H9 (cell line): ENCODE results near the gene EFNB3. TPM values are rescaled to one million over a fixed set of nuclear protein-coding genes. Genes with fewer than 3 reads are reported as not detected.

Experiments
- DNase-seq: peaks from one replicate; pipeline ENCODE4 v3.0.0-alpha.2; 2017
- H2AFZ ChIP-seq: one replicate; pipeline ENCODE4 v1.6.1; 2013; ENCODE audit warnings: mild to moderate bottlenecking, low read length, control low read depth, moderate library complexity
- H2AK5ac ChIP-seq: 2 replicates; pipeline ENCODE4 v1.6.1; 2013; ENCODE audit warnings: low read length, control low read depth, mixed read lengths; ENCODE audit not compliant: insufficient read length
- H2BK120ac ChIP-seq: one replicate; pipeline ENCODE4 v1.6.1; 2013; ENCODE audit warnings: low read depth, mild to moderate bottlenecking, low read length, control low read depth, inconsistent platforms; ENCODE audit not compliant: poor library complexity, severe bottlenecking
- H2BK12ac ChIP-seq: 2 replicates; pipeline ENCODE4 v1.6.1; 2013; ENCODE audit warnings: low read length, control low read depth, mixed read lengths, low read depth; ENCODE audit not compliant: insufficient read length
- H2BK15ac ChIP-seq: 2 replicates; pipeline ENCODE4 v1.6.1; 2013; ENCODE audit warnings: low read depth, low read length, control low read depth
- H2BK20ac ChIP-seq: one replicate; pipeline ENCODE4 v1.6.1; 2013; ENCODE audit warnings: low read depth, mild to moderate bottlenecking, low read length, control low read depth, inconsistent platforms; ENCODE audit not compliant: poor library complexity, severe bottlenecking
- H2BK5ac ChIP-seq: 2 replicates; pipeline ENCODE4 v1.6.1; 2013; ENCODE audit warnings: low read length, control low read depth, mixed read lengths; ENCODE audit not compliant: insufficient read length
- H3K14ac ChIP-seq: 2 replicates; pipeline ENCODE4 v1.6.1; 2013; ENCODE audit warnings: low read length, control low read depth; ENCODE audit not compliant: insufficient read depth
- H3K18ac ChIP-seq: 2 replicates; pipeline ENCODE4 v1.6.1; 2013; ENCODE audit warnings: low read depth, mild to moderate bottlenecking, mixed read lengths, low read length, control low read depth; ENCODE audit not compliant: insufficient read length
- H3K23ac ChIP-seq: 2 replicates; pipeline ENCODE4 v1.6.1; 2013; ENCODE audit warnings: low read length, control low read depth, mixed read lengths, low read depth; ENCODE audit not compliant: insufficient read length
- H3K23me2 ChIP-seq: 2 replicates; pipeline ENCODE4 v1.6.1; 2013; ENCODE audit warnings: low read depth, mild to moderate bottlenecking, mixed read lengths, low read length, control low read depth; ENCODE audit not compliant: insufficient read length, poor library complexity, severe bottlenecking
- H3K27ac ChIP-seq: 2 replicates; pipeline ENCODE4 v1.5.1; 2013; ENCODE audit warnings: low read length, control low read depth, mixed read lengths, low read depth; ENCODE audit not compliant: insufficient read length
- H3K27me3 ChIP-seq: 2 replicates; pipeline ENCODE4 v1.6.1; 2013; ENCODE audit warnings: low read length, control low read depth, inconsistent platforms; ENCODE audit not compliant: insufficient read depth
- H3K4ac ChIP-seq: 2 replicates; pipeline ENCODE4 v1.6.1; 2013; ENCODE audit warnings: low read depth, mild to moderate bottlenecking, control low read depth, inconsistent platforms, low read length, moderate library complexity
- H3K4me1 ChIP-seq: 2 replicates; pipeline ENCODE4 v1.6.1; 2013; ENCODE audit warnings: low read length, control low read depth, inconsistent platforms; ENCODE audit not compliant: insufficient read depth
- H3K4me2 ChIP-seq: 2 replicates; pipeline ENCODE4 v1.6.1; 2013; ENCODE audit warnings: low read length, control low read depth, mixed read lengths; ENCODE audit not compliant: insufficient read length, insufficient read depth
- H3K56ac ChIP-seq: 2 replicates; pipeline ENCODE4 v1.6.1; 2013; ENCODE audit warnings: low read depth, mild to moderate bottlenecking, mixed read lengths, low read length, control low read depth; ENCODE audit not compliant: insufficient read length
- H3K79me1 ChIP-seq: 2 replicates; pipeline ENCODE4 v1.6.1; 2013; ENCODE audit warnings: low read depth, mild to moderate bottlenecking, moderate library complexity, low read length, control low read depth, inconsistent platforms; ENCODE audit not compliant: insufficient read depth, poor library complexity, severe bottlenecking
- H3K79me2 ChIP-seq: 2 replicates; pipeline ENCODE4 v1.6.1; 2013; ENCODE audit warnings: low read length, control low read depth, inconsistent platforms; ENCODE audit not compliant: insufficient read depth
- H3K9ac ChIP-seq: 2 replicates; pipeline ENCODE4 v1.6.1; 2013; ENCODE audit warnings: low read length, control low read depth, mixed read lengths; ENCODE audit not compliant: insufficient read length; ENCODE audit errors: extremely low read depth
- H3K9me3 ChIP-seq: one replicate; pipeline ENCODE4 v1.6.1; 2013; ENCODE audit warnings: low read depth, low read length, inconsistent platforms; ENCODE audit not compliant: control insufficient read depth
- H3T11ph ChIP-seq: one replicate; pipeline ENCODE4 v1.6.1; 2013; ENCODE audit warnings: mild to moderate bottlenecking, low read length, control low read depth, inconsistent platforms
- H4K20me1 ChIP-seq: one replicate; pipeline ENCODE4 v1.6.1; 2013; ENCODE audit not compliant: control insufficient read depth, insufficient read length, insufficient read depth
- H4K5ac ChIP-seq: 2 replicates; pipeline ENCODE4 v1.6.1; 2013; ENCODE audit warnings: low read depth, mild to moderate bottlenecking, mixed read lengths, low read length, control low read depth; ENCODE audit not compliant: insufficient read length
- H4K8ac ChIP-seq: replicated peaks from 2 replicates; pipeline ENCODE4 v1.6.1; 2013; ENCODE audit warnings: low read length, control low read depth, mixed read lengths, low read depth; ENCODE audit not compliant: insufficient read length
- H4K91ac ChIP-seq: 2 replicates; pipeline ENCODE4 v1.6.1; 2013; ENCODE audit warnings: low read depth, mild to moderate bottlenecking, moderate library complexity, mixed read lengths, low read length, control low read depth; ENCODE audit not compliant: insufficient read length
- H3K27ac Mint-ChIP-seq, 3 experiments: 2 replicates in 2 of 3; 3 replicates in 1 of 3; pipeline ENCODE4 v1.8.0; 2020 to 2021; ENCODE audit warnings: mixed read lengths in 3 of 3, mild to moderate bottlenecking in 1 of 3, moderate library complexity in 1 of 3
- H3K27me3 Mint-ChIP-seq: 2 replicates; pipeline ENCODE4 v1.8.0; 2021; ENCODE audit warnings: low read depth, mild to moderate bottlenecking, moderate library complexity, mixed read lengths
- H3K36me3 Mint-ChIP-seq, 3 experiments: 2 replicates in 2 of 3; 3 replicates in 1 of 3; pipeline ENCODE4 v1.8.0; 2020 to 2021; ENCODE audit warnings: low read depth in 3 of 3, mixed read lengths in 3 of 3; ENCODE audit not compliant: insufficient read depth in 1 of 3
- H3K4me1 Mint-ChIP-seq, 2 experiments: 2 replicates each; pipeline ENCODE4 v1.8.0; 2020; ENCODE audit warnings: mixed read lengths in 2 of 2
- H3K4me3 Mint-ChIP-seq, 2 experiments: 2 replicates in 1 of 2; 3 replicates in 1 of 2; pipeline ENCODE4 v1.8.0; 2020 to 2021; ENCODE audit warnings: mild to moderate bottlenecking in 2 of 2, mixed read lengths in 2 of 2, moderate library complexity in 1 of 2
- H3K9me3 Mint-ChIP-seq, 2 experiments: 2 replicates in 1 of 2; 3 replicates in 1 of 2; pipeline ENCODE4 v1.8.0; 2020; ENCODE audit warnings: mild to moderate bottlenecking in 2 of 2, mixed read lengths in 2 of 2, moderate library complexity in 1 of 2
- WGBS: extraction: QIAGEN DNeasy Blood & Tissue Kit; methylation state at CpG from one replicate; pipeline ENCODE4 v1.1.7; 2013; ENCODE audit warnings: missing lambda C conversion rate, low lambda C conversion rate, mixed read lengths; ENCODE audit not compliant: insufficient read length; ENCODE audit errors: extremely low coverage; 5-methylcytosine and 5-hydroxymethylcytosine counted together
- total RNA-seq: library from RNA; stranded (reverse); gene quantifications from 2 replicates; pipeline ENCODE4 v1.2.1, GENCODE V29; 2021
- TF ChIP-seq, protein P1 (sequence below): fragments of 200-600 bp; sonication (generic); conservative IDR thresholded peaks from 3 replicates; pipeline ENCODE4 v1.8.0; 2021; ENCODE audit warnings: antibody characterized with exemption, mild to moderate bottlenecking

EFNB3 gene
- total RNA-seq, 1 experiment from 2014 or later, result 11.3 TPM

- Mint-ChIP-seq H3K9me3 (no peaks in the 10 kb centered on the region), H3K36me3 (no peaks in the 10 kb centered on the region), H3K4me1 (peaks cover 0 to 4% of the 10 kb centered on the region in 2 experiments; a peak in 2 of 4 replicates), H3K4me3 (no peak overlapping the region), H3K27me3 (no peaks in the 10 kb centered on the region; the same call in 1 of the 2 replicates), H3K27ac (no peak overlapping the region)
- no peak overlapping the region for H3K23ac ChIP-seq
- no peak overlapping the region for H2AFZ ChIP-seq
- no peak overlapping the region for H3K4ac ChIP-seq
- no peak overlapping the region for H3K18ac ChIP-seq
- no peaks in the 10 kb centered on the region for H3K79me1 ChIP-seq
- H3K27me3 ChIP-seq, result no peaks in the 10 kb centered on the region
- no peak overlapping the region for H2AK5ac ChIP-seq
- H3K56ac ChIP-seq, result no peak overlapping the region
- H2BK120ac ChIP-seq, result no peak overlapping the region
- no peak overlapping the region for H2BK20ac ChIP-seq
- no peak overlapping the region for H3K9ac ChIP-seq
- H4K5ac ChIP-seq, result no peak overlapping the region
- no peak overlapping the region for H3K14ac ChIP-seq
- no peak overlapping the region for H2BK5ac ChIP-seq
- H4K20me1 ChIP-seq, result no peaks in the 10 kb centered on the region
- no peak overlapping the region for H3T11ph ChIP-seq
- peaks cover 2% of the 10 kb centered on the region for H3K23me2 ChIP-seq
- no peak overlapping the region for H4K8ac ChIP-seq
- no peak overlapping the region for H3K4me2 ChIP-seq
- H2BK12ac ChIP-seq, result no peak overlapping the region
- H4K91ac ChIP-seq, result no peak overlapping the region
- WGBS, result no CpG with 5 or more reads among the region's 4 CpGs
- no peak overlapping the region for H3K27ac ChIP-seq
- H3K4me1 ChIP-seq, result no peaks in the 10 kb centered on the region
- H3K79me2 ChIP-seq, result no peaks in the 10 kb centered on the region
- H2BK15ac ChIP-seq, result no peak overlapping the region
- H3K9me3 ChIP-seq, result no peaks in the 10 kb centered on the region
- DNase-seq, result no peak
- TF ChIP-seq, protein P1, sequence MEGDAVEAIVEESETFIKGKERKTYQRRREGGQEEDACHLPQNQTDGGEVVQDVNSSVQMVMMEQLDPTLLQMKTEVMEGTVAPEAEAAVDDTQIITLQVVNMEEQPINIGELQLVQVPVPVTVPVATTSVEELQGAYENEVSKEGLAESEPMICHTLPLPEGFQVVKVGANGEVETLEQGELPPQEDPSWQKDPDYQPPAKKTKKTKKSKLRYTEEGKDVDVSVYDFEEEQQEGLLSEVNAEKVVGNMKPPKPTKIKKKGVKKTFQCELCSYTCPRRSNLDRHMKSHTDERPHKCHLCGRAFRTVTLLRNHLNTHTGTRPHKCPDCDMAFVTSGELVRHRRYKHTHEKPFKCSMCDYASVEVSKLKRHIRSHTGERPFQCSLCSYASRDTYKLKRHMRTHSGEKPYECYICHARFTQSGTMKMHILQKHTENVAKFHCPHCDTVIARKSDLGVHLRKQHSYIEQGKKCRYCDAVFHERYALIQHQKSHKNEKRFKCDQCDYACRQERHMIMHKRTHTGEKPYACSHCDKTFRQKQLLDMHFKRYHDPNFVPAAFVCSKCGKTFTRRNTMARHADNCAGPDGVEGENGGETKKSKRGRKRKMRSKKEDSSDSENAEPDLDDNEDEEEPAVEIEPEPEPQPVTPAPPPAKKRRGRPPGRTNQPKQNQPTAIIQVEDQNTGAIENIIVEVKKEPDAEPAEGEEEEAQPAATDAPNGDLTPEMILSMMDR, result no peak
These were observed 42.7 kb downstream of the EFNB3 start for GRCh38 chr17:7747635-7748071.
